ENCODE results near the gene ABLIM3. TPM values are rescaled to one million over a fixed set of nuclear protein-coding genes. Genes with fewer than 3 reads are reported as not detected.

The ABLIM3 gene
- total RNA-seq, 1 donor from 2014 or later = 0.64 TPM

- DNase-seq (ENCODE audit: extremely low spot score, unreplicated experiment) = no peak
- Mint-ChIP-seq H3K4me3 (ENCODE audit: unreplicated experiment) (no peak overlapping the region), H3K27ac (ENCODE audit: unreplicated experiment) (no peak overlapping the region), H3K27me3 (ENCODE audit: unreplicated experiment) (peaks cover 5% of the 10 kb centered on the region), H3K9me3 (ENCODE audit: unreplicated experiment) (no peaks in the 10 kb centered on the region), H3K36me3 (ENCODE audit: unreplicated experiment) (no peaks in the 10 kb centered on the region), H3K4me1 (ENCODE audit: unreplicated experiment) (no peaks in the 10 kb centered on the region)
- TF ChIP-seq CTCF (IDR thresholded peaks at IDR 0.05) = no peak
These were observed 157.6 kb downstream of the ABLIM3 start for GRCh38 chr5:149298842-149299404.

GRCh38 chr5:149299451-149300054, 158.3 kb downstream of the ABLIM3 start:
- peaks cover 5% of the 10 kb centered on the region for H3K27me3 Mint-ChIP-seq (ENCODE audit: unreplicated experiment)
- no peak for TF ChIP-seq CTCF (IDR thresholded peaks at IDR 0.05)
- DNase-seq (ENCODE audit: extremely low spot score, unreplicated experiment) = no peak
- H3K36me3 Mint-ChIP-seq (ENCODE audit: unreplicated experiment) = no peaks in the 10 kb centered on the region
- no peaks in the 10 kb centered on the region for H3K9me3 Mint-ChIP-seq (ENCODE audit: unreplicated experiment)
- no peak overlapping the region for H3K27ac Mint-ChIP-seq (ENCODE audit: unreplicated experiment)
- H3K4me3 Mint-ChIP-seq (ENCODE audit: unreplicated experiment) = no peak overlapping the region
- H3K4me1 Mint-ChIP-seq (ENCODE audit: unreplicated experiment) = no peaks in the 10 kb centered on the region

GRCh38 chr5:149300441-149300840, 159.1 kb downstream of the ABLIM3 start:
- H3K4me1 Mint-ChIP-seq (ENCODE audit: unreplicated experiment) = no peaks in the 10 kb centered on the region
- no peaks in the 10 kb centered on the region for H3K36me3 Mint-ChIP-seq (ENCODE audit: unreplicated experiment)
- TF ChIP-seq CTCF (IDR thresholded peaks at IDR 0.05) = no peak
- H3K4me3 Mint-ChIP-seq (ENCODE audit: unreplicated experiment) = no peak overlapping the region
- H3K9me3 Mint-ChIP-seq (ENCODE audit: unreplicated experiment) = no peaks in the 10 kb centered on the region
- DNase-seq (ENCODE audit: extremely low spot score, unreplicated experiment) = no peak
- no peak overlapping the region for H3K27ac Mint-ChIP-seq (ENCODE audit: unreplicated experiment)
- H3K27me3 Mint-ChIP-seq (ENCODE audit: unreplicated experiment) = no peaks in the 10 kb centered on the region

GRCh38 chr5:149301049-149301743, 159.9 kb downstream of the ABLIM3 start:
- Mint-ChIP-seq H3K4me1 (ENCODE audit: unreplicated experiment) (no peaks in the 10 kb centered on the region), H3K4me3 (ENCODE audit: unreplicated experiment) (no peak overlapping the region), H3K36me3 (ENCODE audit: unreplicated experiment) (no peaks in the 10 kb centered on the region), H3K27me3 (ENCODE audit: unreplicated experiment) (no peaks in the 10 kb centered on the region), H3K27ac (ENCODE audit: unreplicated experiment) (no peak overlapping the region), H3K9me3 (ENCODE audit: unreplicated experiment) (no peaks in the 10 kb centered on the region)
- TF ChIP-seq CTCF (IDR thresholded peaks at IDR 0.05) = no peak
- no peak for DNase-seq (ENCODE audit: extremely low spot score, unreplicated experiment)

- Mint-ChIP-seq H3K36me3 (ENCODE audit: unreplicated experiment) (no peaks in the 10 kb centered on the region), H3K27me3 (ENCODE audit: unreplicated experiment) (no peaks in the 10 kb centered on the region)
These were observed 160.6 kb downstream of the ABLIM3 start for GRCh38 chr5:149301744-149302380.

More at GRCh38 chr5:149301744-149302380, 160.6 kb downstream of the ABLIM3 start:
- no peak for DNase-seq (ENCODE audit: extremely low spot score, unreplicated experiment)
- Mint-ChIP-seq H3K4me1 (ENCODE audit: unreplicated experiment) (no peaks in the 10 kb centered on the region), H3K4me3 (ENCODE audit: unreplicated experiment) (no peak overlapping the region), H3K27ac (ENCODE audit: unreplicated experiment) (no peak overlapping the region), H3K9me3 (ENCODE audit: unreplicated experiment) (no peaks in the 10 kb centered on the region)
- TF ChIP-seq CTCF (IDR thresholded peaks at IDR 0.05) = no peak
